ENCODE data around the gene SUN2. TPM values are rescaled to one million over a fixed set of nuclear protein-coding genes. Genes with fewer than 3 reads are reported as not detected.
A peak's percentile ranks its signal among the peaks of the same experiment; 100 is the strongest.

Gene SUN2
- total and polyA plus RNA-seq, 2 of the 13 experiments (the other 11 are each of a cell fraction or from before 2014, with no cell fraction given) = 45.6 to 56.6 TPM

- Histone ChIP-seq H3K4me3 (replicated peaks in 1 of 3; ENCODE audit: insufficient read depth in 1 of 3, low read depth in 2 of 3, low read length in 3 of 3) (no peak overlapping the region), H2AFZ (ENCODE audit: low read length) (no peak overlapping the region), H3K79me2 (ENCODE audit: insufficient read depth, low read length) (no peaks in the 10 kb centered on the region), H3K9me3 (ENCODE audit: low read length) (no peaks in the 10 kb centered on the region), H4K20me1 (ENCODE audit: insufficient read depth, low read length) (peaks cover 3% of the 10 kb centered on the region; the same call in 1 of the 2 replicates), H3K9ac (ENCODE audit: insufficient read depth, low read depth, low read length) (no peak overlapping the region), H3K36me3 (replicated peaks in 1 of 2; ENCODE audit: control insufficient read depth in 1 of 2, insufficient read depth in 2 of 2, low read length in 2 of 2) (peaks cover 35 to 84% of the 10 kb centered on the region in 2 experiments), H3K4me2 (ENCODE audit: low read depth, low read length) (no peak overlapping the region), H3K27me3 (ENCODE audit: control insufficient read depth in 1 of 2, insufficient read depth in 2 of 2, low read length in 2 of 2) (no peaks in the 10 kb centered on the region), H3K4me1 (ENCODE audit: insufficient read depth, low read length) (peaks cover 20% of the 10 kb centered on the region), H3K27ac (ENCODE audit: extremely low read length, insufficient read depth, low read length) (no peak overlapping the region)
- no TSS peak for BruUV-seq (replicated peaks)
- 94% methylated on average over 7 of the region's 7 CpGs for WGBS (ENCODE audit: low lambda C conversion rate)
- intact Hi-C loops (cut with micrococcal nuclease; ENCODE audit: unreplicated experiment) (no loop called here), in situ Hi-C loops (cut with HindIII; ENCODE audit: extremely low pct_ligation_motif_present, low pct_unique_long_range_greater_than_20kb) (no loop called here)
- ChIA-PET POLR2A (interaction anchor here (1.1 to 1.7 kb wide), 3 partner anchors 11 to 30 kb away, joined by 3 to 5 read pairs (median 4); partner anchors contain the start of gene GTPBP1), CTCF (ENCODE audit: low intra/inter-chr PET ratio, low total read pairs) (no interaction called here)
- ATAC-seq (no peak), DNase-seq (ENCODE audit: low spot score) (no peak), FAIRE-seq (no peak)
- 0 out of 2 replicates have a peak, but pooled peaks have one; percentile 23 for TF ChIP-seq SSRP1 (CRISPR knock-in tag; IDR thresholded peaks at IDR 0.05)
- TF ChIP-seq SP2 (CRISPR knock-in tag; IDR thresholded peaks at IDR 0.05) = no peak
- TF ChIP-seq ZNF770 (CRISPR knock-in tag; IDR thresholded peaks at IDR 0.05) = no peak
- no peak for TF ChIP-seq EED (CRISPR knock-in tag; IDR thresholded peaks at IDR 0.05)
These were observed 31.6 kb downstream of the SUN2 start for GRCh38 chr22:38724176-38724575.

GRCh38 chr22:38721551-38721950 is 34.2 kb downstream of the SUN2 start:
- ATAC-seq = no peak
- FAIRE-seq = no peak
- WGBS (ENCODE audit: low lambda C conversion rate) = 94% methylated on average over 7 of the region's 7 CpGs
- intact Hi-C loops (cut with micrococcal nuclease; ENCODE audit: unreplicated experiment) = no loop called here
- peaks cover 33 to 80% of the 10 kb centered on the region in 2 experiments for H3K36me3 ChIP-seq (replicated peaks in 1 of 2; ENCODE audit: control insufficient read depth in 1 of 2, insufficient read depth in 2 of 2, low read length in 2 of 2)
- no peak overlapping the region for H3K4me2 ChIP-seq (ENCODE audit: low read depth, low read length)
- in situ Hi-C loops (cut with HindIII; ENCODE audit: extremely low pct_ligation_motif_present, low pct_unique_long_range_greater_than_20kb) = no loop called here
- H3K9ac ChIP-seq (ENCODE audit: insufficient read depth, low read depth, low read length) = no peak overlapping the region
- H3K4me3 ChIP-seq (replicated peaks in 1 of 3; ENCODE audit: insufficient read depth in 1 of 3, low read depth in 2 of 3, low read length in 3 of 3) = no peak overlapping the region
- ChIA-PET POLR2A (no interaction called here), CTCF (ENCODE audit: low intra/inter-chr PET ratio, low total read pairs) (no interaction called here)
- no TSS peak for BruUV-seq (replicated peaks)
- no peaks in the 10 kb centered on the region for H3K27me3 ChIP-seq (ENCODE audit: control insufficient read depth in 1 of 2, insufficient read depth in 2 of 2, low read length in 2 of 2)
- TF ChIP-seq ZBTB34 (CRISPR knock-in tag; IDR thresholded peaks at IDR 0.05) (no peak), SRSF9 (IDR thresholded peaks at IDR 0.05; ENCODE audit: borderline replicate concordance, insufficient read depth, low read depth, low read length, poor library complexity, severe bottlenecking) (no peak), ZNF552 (CRISPR knock-in tag; IDR thresholded peaks at IDR 0.05; ENCODE audit: borderline replicate concordance) (no peak), HOXA9 (CRISPR knock-in tag; IDR thresholded peaks at IDR 0.05; ENCODE audit: borderline replicate concordance) (no peak), E2F1 (CRISPR knock-in tag; IDR thresholded peaks at IDR 0.05) (no peak), HMGXB4 (CRISPR knock-in tag; IDR thresholded peaks at IDR 0.05; ENCODE audit: borderline replicate concordance in 1 of 2, low read depth in 1 of 2) (no peak), ZNF562 (CRISPR knock-in tag; IDR thresholded peaks at IDR 0.05; ENCODE audit: borderline replicate concordance) (no peak)
- no peaks in the 10 kb centered on the region for H3K4me1 ChIP-seq (ENCODE audit: insufficient read depth, low read length)
- H2AFZ ChIP-seq (ENCODE audit: low read length) = no peak overlapping the region
- DNase-seq (ENCODE audit: low spot score) = no peak
- H3K79me2 ChIP-seq (ENCODE audit: insufficient read depth, low read length) = no peaks in the 10 kb centered on the region
- no peaks in the 10 kb centered on the region for H3K9me3 ChIP-seq (ENCODE audit: low read length)
- peaks cover 7% of the 10 kb centered on the region for H4K20me1 ChIP-seq (ENCODE audit: insufficient read depth, low read length)
- no peak overlapping the region for H3K27ac ChIP-seq (ENCODE audit: extremely low read length, insufficient read depth, low read length)

Data from HepG2 (cell line).